Measurements from ENCODE around the gene MTMR11.

DNA sequence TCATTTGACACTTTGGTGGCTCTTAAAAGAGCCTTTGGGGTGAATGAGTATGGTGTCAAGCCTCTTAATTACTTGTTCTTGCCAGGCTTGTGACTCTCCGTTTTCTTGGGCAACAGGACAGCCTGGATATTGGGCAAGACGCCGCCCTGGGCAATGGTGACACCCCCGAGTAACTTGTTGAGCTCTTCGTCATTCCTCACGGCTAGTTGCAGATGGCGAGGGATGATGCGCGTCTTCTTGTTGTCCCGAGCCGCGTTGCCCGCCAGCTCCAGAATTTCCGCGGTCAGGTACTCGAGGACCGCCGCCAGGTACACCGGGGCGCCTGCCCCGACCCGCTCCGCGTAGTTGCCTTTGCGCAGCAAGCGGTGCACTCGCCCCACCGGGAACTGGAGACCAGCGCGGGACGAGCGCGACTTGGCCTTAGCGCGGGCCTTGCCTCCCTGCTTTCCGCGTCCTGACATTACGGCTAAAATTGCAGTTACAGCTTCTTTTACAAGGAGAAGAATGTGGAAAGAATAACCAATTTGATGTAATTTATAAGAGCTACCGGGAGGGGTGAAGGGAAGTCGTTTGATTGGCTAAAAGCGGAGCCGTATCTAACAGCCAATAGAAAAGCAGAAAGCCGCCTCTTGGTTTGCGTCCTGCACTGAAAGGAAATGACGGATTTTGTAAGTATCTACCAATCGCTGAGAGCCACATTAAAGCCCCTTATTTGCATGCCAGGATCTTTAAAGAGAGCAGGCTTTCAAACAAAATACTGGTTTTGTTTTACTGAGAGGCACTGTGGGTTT is 49.0 kb downstream of the MTMR11 start:
- TF ChIP-seq POLR2AphosphoS5 (IDR thresholded peaks at IDR 0.05; ENCODE audit: borderline replicate concordance, low read depth, low read length) (peak; percentile 62), EZH2 (IDR thresholded peaks at IDR 0.05) (no peak)

Data from SK-N-MC (cell line).